Measurements from ENCODE around the gene ZNF860. TPM values are rescaled to one million over a fixed set of nuclear protein-coding genes. Genes with fewer than 3 reads are reported as not detected.
A peak's percentile ranks its signal among the peaks of the same experiment; 100 is the strongest.

ZNF860 gene

GRCh38 chr3:32037932-32038267 is 56.4 kb downstream of the ZNF860 start:
- Histone ChIP-seq H3K23ac (ENCODE audit: low read length in 2 of 2) (no peak overlapping the region), H3K4me1 (ENCODE audit: control insufficient read depth, insufficient read depth, low read depth, low read length) (no peaks in the 10 kb centered on the region), H3K36me3 (ENCODE audit: control insufficient read depth in 1 of 2, insufficient read depth in 2 of 2, low read depth in 1 of 2, low read length in 2 of 2) (no peaks in the 10 kb centered on the region), H3K9me3 (ENCODE audit: control insufficient read depth, low read length) (peaks cover 13% of the 10 kb centered on the region), H2AFZ (ENCODE audit: low read depth, low read length) (no peak overlapping the region), H3K4me3 (ENCODE audit: insufficient read depth in 1 of 2, low read depth in 1 of 2, low read length in 2 of 2) (no peak overlapping the region), H3K4ac (ENCODE audit: low read depth in 1 of 2, low read length in 2 of 2) (no peak overlapping the region), H4K8ac (ENCODE audit: low read length) (no peak overlapping the region), H3K27me3 (ENCODE audit: control insufficient read depth in 1 of 2, insufficient read depth in 1 of 2, low read length in 2 of 2) (no peaks in the 10 kb centered on the region), H2BK5ac (ENCODE audit: low read depth, low read length, poor library complexity, severe bottlenecking) (no peak overlapping the region), H2BK15ac (ENCODE audit: low read depth, poor library complexity, severe bottlenecking) (no peak overlapping the region), H2BK12ac (ENCODE audit: low read length in 2 of 2) (no peak overlapping the region), H4K91ac (ENCODE audit: low read length) (no peak overlapping the region), H3K27ac (ENCODE audit: low read length, poor library complexity, severe bottlenecking) (no peak overlapping the region), H2BK120ac (ENCODE audit: low read depth, low read length) (no peak overlapping the region), H3K14ac (ENCODE audit: low read length in 2 of 2) (no peak overlapping the region), H3K9ac (ENCODE audit: low read length) (peak overlapping the region; percentile 4), H3K79me1 (replicated peaks; ENCODE audit: low read length, poor library complexity, severe bottlenecking) (no peaks in the 10 kb centered on the region), H3K4me2 (ENCODE audit: low read length, poor library complexity, severe bottlenecking) (no peak overlapping the region), H3K18ac (ENCODE audit: low read depth in 1 of 2, low read length in 2 of 2) (no peak overlapping the region), H2AK5ac (ENCODE audit: low read length, severe bottlenecking) (no peak overlapping the region)
- 82% methylated on average over 3 of the region's 3 CpGs for WGBS
- no peak for DNase-seq

- no peak overlapping the region for H3K4me2 ChIP-seq (ENCODE audit: low read length, poor library complexity, severe bottlenecking)
Measured at GRCh38 chr3:32041316-32041715, 59.8 kb downstream of the ZNF860 start.

More at GRCh38 chr3:32041316-32041715, 59.8 kb downstream of the ZNF860 start:
- H2BK12ac ChIP-seq (ENCODE audit: low read length in 2 of 2): no peak overlapping the region
- H3K4me1 ChIP-seq (ENCODE audit: control insufficient read depth, insufficient read depth, low read depth, low read length): no peaks in the 10 kb centered on the region
- no peak overlapping the region for H4K91ac ChIP-seq (ENCODE audit: low read length)
- 92% methylated on average over 4 of the region's 4 CpGs for WGBS
- H3K4me3 ChIP-seq (ENCODE audit: insufficient read depth in 1 of 2, low read depth in 1 of 2, low read length in 2 of 2): no peak overlapping the region
- H3K79me1 ChIP-seq (replicated peaks; ENCODE audit: low read length, poor library complexity, severe bottlenecking): no peaks in the 10 kb centered on the region
- no peaks in the 10 kb centered on the region for H3K36me3 ChIP-seq (ENCODE audit: control insufficient read depth in 1 of 2, insufficient read depth in 2 of 2, low read depth in 1 of 2, low read length in 2 of 2)
- no peak overlapping the region for H3K18ac ChIP-seq (ENCODE audit: low read depth in 1 of 2, low read length in 2 of 2)
- no peaks in the 10 kb centered on the region for H3K27me3 ChIP-seq (ENCODE audit: control insufficient read depth in 1 of 2, insufficient read depth in 1 of 2, low read length in 2 of 2)
- H2AFZ ChIP-seq (ENCODE audit: low read depth, low read length): no peak overlapping the region
- no peak overlapping the region for H3K14ac ChIP-seq (ENCODE audit: low read length in 2 of 2)
- H4K8ac ChIP-seq (ENCODE audit: low read length): no peak overlapping the region
- H3K9me3 ChIP-seq (ENCODE audit: control insufficient read depth, low read length): peaks cover 14% of the 10 kb centered on the region
- H2BK15ac ChIP-seq (ENCODE audit: low read depth, poor library complexity, severe bottlenecking): no peak overlapping the region
- H2AK5ac ChIP-seq (ENCODE audit: low read length, severe bottlenecking): no peak overlapping the region
- DNase-seq: no peak
- no peak overlapping the region for H3K4ac ChIP-seq (ENCODE audit: low read depth in 1 of 2, low read length in 2 of 2)
- no peak overlapping the region for H3K9ac ChIP-seq (ENCODE audit: low read length)
- no peak overlapping the region for H3K27ac ChIP-seq (ENCODE audit: low read length, poor library complexity, severe bottlenecking)
- H3K23ac ChIP-seq (ENCODE audit: low read length in 2 of 2): no peak overlapping the region
- H2BK5ac ChIP-seq (ENCODE audit: low read depth, low read length, poor library complexity, severe bottlenecking): no peak overlapping the region
- no peak overlapping the region for H2BK120ac ChIP-seq (ENCODE audit: low read depth, low read length)

Small RNA genes lying within 50 kb of the gene (small RNA-seq; reads per million reads assigned to genes)
- not detected for gene RF00402 (ENCODE audit: low read depth)

All from mesenchymal stem cell (in vitro differentiated cells and primary cell).